DMS53 treated with DMSO at 0.1 percent for 48 hours (cell line): Measurements from ENCODE around the gene RAI14.

Experiments used
- DNase-seq: peaks from one replicate; lab custom pipeline; 2025; ENCODE audit not compliant: unreplicated experiment; lab: John Stamatoyannopoulos, UW

The RAI14 gene

DNA sequence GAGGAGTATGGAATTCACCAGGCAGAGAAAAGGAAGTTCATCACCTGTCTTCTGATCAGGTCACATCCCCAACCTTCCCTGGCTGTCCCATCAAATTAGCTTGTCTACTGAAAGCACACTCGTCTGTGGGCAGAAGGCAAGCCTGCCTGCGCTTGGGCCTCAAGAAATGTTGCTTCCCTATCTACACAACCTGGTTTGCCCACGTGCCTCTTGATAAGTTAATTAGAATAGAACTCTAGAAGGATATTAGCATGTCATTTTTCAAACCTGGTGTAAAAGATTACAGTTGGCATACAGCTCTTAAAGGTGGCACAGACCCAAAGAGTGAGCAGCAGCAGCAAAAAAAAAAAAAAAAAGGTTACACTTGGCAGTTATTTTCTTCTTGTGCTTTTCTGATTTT lies 188.0 kb downstream of the RAI14 start:
- DNase-seq = no peak

DNA sequence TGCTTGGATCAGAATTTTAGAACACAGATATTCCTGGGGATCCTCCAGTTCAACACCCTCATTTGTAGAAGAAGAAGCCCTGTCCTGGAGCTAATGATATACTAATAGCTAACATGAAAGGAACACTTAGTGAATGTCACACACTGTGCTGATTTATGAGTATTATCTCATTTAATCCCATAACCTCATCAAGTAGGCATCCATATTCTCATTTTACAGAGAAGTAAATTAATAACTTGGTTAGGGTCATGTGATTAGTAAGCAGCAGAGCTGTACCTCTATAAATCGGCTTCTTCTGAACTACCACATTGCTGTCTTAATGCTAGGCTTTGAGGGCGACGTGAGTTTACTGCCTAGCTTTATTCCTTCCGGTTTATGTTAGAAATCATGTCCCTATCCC lies 188.9 kb downstream of the RAI14 start:
- no peak for DNase-seq

DNA sequence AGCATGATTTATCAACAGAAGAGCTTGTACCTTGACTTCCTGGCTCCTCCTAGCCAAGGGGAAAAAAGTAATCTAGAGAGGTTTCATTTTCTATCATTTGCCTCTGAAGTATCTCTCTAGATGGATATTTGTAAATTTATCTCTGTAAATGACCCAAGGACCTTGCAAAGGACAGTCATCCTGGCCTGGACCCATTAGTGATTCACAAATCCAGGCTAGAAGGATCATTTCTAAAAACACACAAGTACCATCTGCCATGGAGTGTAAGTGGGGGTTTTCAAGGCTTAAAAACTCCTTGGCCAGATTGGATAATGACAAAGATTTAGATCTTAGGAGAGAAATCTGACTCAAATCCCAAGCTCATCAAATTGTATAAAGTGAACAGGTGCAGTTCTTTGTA lies 190.9 kb downstream of the RAI14 start:
- no peak for DNase-seq

DNA sequence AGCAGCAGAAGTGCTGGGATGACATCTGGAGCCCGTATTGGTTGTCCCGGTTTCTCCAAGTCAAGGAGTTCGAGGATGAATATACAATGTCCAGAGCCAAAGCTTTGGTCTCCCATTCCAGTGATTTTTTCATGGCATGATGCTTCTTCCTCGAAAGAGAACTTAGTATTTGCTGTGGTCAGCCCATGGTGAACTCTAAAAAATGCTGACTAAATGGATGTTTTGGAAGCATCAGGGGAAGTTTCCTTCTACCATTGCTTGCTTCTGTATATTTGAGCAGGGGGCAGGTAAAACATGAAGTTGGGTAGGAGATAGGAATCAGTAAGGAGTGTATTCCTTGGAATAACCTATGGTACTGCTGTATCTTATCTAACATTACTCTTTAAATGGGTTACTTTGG lies 191.4 kb downstream of the RAI14 start:
- DNase-seq = no peak

DNA sequence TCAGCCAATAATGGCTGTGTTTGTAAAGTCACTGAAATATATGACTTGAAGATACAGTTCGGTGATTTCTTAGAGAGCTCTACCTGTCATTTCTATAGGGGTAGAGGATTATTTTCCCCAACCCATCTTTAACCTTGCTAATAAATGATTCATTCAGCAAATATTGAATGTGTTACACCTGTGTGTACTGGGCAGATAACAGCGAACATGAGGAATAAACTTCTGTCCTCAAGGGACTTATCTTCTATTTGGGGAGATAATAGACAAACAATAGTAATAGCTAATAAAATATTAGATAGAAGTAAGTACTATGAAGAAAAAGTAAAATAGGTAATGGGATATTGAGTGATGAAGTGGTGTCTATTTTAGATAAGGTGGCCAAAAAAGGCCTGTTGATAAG lies 192.1 kb downstream of the RAI14 start:
- peak; percentile 6 for DNase-seq

DNA sequence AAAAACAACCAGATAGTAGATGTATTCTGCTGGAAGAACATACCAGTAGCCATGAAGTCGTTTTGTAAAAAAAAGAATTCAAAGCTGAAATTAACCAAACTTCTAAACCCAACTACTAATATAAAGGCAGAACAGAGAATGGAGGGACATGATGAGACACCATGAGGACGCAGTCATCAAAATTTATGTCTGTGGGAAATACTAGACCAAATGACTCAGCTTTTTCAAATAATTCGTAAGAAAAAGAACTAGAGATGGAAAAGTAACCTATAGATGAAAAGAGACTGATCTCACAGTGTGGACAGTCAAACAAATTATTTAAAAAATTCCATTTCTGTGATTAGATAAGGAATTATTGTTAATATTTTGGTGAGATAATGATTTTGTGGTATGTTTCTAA lies 193.1 kb downstream of the RAI14 start:
- no peak for DNase-seq

DNA sequence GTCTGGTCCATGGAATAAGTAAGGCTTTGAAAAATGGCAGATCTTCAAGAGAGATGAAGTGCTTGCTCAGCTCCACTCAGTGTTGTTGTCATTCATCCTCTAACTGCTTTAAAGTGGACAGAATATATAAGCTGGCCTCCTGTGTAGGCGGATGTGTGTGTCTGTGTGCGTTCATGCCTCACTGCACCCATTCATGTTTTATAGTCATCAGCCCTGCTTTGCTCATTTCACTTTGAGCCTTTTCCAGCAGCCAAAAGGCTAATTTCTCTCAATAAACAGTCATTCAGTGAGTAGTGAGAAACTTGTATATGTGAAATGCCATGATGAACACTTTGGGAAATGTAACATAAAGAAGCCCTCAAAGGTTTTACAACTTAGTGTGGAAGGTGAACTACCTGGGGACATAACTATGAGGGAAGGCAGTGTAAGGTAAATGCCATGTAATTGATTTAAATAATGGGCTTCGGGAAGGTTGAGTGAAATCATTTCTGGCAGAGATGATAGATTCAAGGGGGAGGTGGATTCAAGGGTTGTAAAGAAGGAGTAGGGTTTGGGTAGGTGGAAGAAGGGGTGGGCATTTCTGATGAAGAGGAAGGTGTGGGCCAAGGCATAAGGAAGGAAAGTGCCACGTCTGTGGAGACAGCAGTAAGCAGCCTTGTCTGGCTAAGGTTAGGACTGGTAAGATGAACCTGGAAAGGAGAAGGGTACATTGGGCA lies 198.5 kb downstream of the RAI14 start:
- peak; percentile 88 for DNase-seq

DNA sequence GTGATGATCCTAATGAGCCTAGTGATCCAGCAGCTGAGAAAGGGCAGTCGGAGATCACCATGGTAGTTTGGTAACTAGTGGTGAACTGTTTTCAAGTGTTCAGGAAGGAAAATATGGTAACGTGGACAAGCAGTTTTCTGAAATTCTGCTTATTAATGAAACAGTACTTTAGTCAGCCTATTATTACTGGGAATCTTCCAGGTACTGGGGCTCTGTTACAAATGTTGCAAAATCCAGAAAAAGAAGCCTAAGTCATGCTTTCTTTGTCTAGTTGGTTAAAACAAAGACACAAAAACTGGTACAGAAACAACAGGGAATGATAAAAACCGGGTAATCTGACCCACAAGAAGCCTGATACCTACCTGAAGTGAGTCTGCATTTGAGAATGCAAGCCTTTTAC lies 201.0 kb downstream of the RAI14 start:
- DNase-seq = no peak

DNA sequence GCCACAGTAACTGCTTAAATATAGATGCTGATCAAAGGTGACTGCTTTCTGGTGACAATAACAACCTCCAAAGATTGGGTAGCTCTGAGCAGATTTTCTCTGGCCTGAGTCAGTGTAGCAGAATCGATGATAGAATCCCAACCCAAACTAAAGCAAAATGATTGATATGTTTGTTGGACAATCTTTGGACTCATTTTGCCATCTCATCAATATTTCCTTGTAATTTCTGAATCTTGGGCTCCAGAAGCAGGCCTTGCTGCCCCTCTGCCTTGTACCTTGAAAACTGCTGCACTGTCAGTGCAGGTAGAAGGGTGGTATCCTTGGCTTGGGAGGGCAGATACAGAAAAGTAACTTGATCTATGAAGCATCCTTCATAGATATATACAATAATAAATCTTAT lies 201.8 kb downstream of the RAI14 start:
- no peak for DNase-seq

DNA sequence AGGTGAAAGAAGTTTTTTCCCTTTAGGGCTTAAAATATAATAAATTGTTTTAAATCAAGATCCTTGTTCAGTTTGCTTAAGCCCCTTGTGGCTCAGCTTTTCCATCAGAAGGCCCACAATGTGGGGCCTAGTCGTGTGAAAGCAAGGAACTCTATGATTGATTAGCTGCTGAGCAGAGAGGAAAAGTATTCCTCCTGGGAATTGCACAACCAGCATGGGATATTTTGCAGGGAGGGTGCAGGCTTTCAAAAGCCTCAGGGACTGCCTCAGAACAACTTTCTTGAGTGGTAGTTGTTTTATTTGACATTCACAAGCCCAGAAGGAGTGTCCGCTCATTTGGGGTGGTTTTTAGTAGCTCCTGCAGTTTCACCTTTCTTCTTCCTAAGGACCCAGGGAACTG lies 202.7 kb downstream of the RAI14 start:
- DNase-seq = no peak

DNA sequence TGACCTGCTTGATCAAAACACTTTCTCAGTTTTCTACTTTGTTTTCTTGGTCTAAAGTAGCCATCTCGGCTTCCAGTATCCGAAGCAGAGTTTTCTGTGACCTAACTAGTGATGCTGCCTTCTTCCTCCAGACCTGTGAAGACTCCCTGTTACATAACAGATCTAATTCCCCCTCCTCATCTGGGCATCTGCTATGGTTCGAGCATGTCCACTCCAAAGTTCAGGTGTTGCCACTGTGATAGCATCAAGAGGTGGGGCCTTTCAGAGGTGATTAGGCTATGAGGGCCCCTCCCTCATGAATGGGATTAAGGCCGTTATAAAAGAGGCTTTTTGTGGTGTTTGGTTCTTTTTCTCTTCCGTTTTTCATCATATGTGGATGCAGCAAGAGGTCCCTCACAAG lies 203.1 kb downstream of the RAI14 start:
- no peak for DNase-seq

DNA sequence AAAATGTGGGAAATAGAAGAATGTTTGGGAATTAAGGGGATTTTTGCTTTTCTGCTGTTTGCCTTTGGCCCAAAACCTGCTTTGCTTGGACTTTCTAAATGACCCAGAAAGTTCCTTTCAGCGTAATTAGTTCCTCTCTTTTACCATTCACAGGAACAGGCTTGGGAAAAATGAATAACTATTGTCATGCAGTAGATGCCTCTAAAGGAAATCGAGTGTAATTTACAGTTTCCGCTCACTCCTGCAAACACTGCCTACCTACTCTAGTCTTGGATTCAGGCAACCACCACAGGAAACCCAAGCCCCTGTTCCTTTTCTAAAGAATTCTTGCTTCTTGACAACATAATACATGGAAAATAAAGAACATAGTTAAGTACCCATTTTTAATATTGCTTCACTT lies 207.8 kb downstream of the RAI14 start:
- no peak for DNase-seq

DNA sequence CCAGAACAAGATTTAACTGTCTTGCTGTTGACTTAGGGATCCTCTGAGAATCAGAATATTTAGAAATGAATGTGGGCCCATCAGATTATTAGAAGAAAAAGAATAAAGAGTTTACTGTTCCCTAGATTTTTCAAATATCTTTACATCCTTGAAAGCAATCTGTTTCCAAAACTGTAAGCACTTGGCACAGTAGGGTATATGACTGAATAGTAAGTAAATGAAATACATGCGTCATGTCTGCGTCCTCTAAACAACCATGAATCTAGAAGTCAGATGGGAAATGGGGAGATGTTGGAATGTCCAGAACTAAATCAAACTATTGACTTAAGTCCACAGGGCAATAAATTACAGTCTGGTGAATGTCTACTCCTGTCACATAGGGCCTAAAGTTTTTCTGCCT lies 209.0 kb downstream of the RAI14 start:
- no peak for DNase-seq

DNA sequence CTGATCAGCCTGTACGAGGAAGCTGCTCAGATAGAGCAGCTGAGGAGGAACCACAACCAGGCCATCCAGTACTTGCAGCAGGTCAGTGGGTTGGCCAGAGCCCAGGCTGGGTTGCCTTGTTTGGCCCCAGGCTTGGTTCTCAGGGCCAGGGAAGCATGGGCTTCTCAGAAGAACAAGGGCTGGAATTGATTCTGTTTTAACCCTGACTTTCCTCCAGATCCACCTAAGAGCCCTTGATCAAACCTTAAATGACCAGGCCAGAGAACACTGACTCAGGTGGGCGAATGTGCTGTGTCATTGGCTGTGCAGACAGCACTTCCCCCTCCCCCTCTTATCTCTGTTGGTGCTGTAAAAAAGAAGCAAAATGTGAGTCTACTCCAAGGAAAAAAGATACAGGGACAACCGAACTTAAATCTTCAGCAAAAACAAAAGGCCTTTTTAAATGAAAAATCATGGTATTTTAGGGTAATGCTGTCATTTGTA lies 210.9 kb downstream of the RAI14 start:
- no peak for DNase-seq

DNA sequence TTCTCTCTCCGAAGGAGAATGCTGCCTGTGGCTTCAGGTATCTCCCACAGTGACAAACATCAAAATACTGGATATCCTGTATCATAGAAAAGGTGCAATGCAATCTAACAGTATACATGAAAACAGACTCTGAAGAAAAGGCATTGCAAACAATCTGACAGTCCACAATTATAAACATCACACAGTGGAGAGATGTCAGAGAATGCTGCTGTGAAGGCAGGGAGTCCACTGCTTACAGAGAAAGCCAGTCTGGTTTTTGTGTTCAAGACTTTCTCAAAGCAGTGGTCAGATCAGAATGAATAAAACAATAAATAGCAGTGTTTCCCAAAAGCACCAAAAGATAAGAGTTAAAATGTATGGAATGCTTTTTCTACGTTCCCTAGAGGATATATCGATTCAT lies 211.5 kb downstream of the RAI14 start:
- no peak for DNase-seq

DNA sequence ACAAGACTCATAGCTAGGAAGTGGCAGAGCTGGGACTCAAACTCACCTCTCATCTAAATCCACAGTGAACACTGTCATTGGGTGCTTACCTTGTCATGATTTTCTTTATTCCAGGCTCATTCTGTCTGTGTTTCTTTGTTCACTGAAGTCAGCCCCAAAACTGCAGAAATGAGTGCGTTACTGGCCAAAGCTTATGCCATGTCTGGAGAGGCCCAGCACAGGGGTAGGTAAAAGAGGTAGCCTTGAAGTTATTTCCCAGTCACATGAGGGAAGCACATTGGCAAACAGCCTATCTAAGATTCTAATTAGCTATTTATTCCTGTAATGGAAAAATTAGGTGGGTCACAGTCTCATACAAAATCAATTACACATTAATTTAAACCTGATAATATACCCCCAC lies 212.7 kb downstream of the RAI14 start:
- DNase-seq = no peak

DNA sequence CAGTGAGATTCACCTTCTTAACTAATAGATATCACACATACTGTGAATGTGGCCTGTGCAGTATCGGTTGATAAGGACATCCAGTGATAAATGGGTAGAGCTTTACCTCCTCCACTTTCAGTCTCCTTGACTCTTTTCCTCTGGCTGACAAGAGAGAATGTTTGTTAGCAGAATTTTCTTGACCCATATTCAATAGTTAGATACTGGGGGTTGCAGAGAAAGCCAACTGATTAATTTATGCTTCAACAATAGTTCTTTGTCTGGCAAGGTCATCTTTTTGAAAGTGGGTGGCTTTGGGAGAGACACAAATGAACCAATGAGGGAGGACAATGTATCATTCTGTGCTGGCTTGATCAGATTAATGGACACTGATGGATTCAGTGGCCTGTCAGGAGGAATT lies 213.1 kb downstream of the RAI14 start:
- DNase-seq = no peak

DNA sequence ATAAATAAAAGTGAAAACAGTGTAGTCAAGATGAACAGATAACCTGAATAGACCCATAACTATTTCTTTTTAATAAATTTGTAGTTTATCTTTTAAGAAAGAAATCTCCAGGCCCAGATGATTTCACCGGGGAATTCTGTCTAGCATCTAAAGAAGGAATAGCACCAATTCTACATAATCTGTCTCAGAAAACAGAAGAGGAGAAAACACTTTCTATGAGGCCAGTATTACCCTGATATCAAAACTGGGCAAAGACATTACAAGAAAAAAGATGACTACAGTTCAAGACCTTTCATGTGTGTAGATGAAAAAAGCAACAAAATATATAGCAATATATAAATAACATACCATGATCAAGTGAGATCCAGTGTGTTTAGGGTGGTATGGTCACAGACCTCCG lies 214.3 kb downstream of the RAI14 start:
- no peak for DNase-seq

DNA sequence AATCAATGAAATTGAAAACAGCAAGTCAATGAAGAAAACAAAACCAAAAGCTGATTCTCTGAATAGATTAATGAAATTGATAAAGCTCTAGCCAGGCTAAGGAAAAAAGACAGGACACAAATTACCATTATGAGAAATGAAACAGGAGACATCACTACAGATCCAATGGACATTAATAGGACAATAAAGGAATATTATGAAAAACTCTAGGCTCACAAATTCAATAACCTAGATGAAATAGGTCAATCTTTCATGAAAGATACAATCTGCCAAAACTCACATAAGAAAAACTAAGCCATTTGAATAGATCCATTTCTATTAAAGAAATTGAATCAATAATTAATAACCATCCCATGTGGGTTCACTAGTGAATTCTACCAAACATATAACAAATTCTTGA lies 220.1 kb downstream of the RAI14 start:
- DNase-seq = no peak

DNA sequence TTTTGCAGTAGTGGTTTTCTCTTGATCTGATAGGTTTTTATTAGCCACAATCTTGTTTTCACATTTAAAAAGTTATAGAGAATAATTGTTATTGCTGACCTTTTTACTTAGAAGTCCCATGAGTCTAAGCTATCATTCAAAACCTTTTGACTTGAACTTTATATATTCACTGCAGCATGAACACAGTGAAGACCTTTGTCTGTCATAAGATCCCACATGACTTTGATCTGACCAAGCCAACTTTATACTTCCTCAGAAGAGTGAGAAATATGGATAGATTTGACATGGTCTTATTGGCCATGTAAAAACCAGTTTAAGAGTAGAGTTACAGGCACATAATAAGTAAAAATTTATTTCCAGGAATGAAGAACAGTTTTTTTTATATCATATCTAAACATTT lies 225.1 kb downstream of the RAI14 start:
- DNase-seq = no peak
